Measurements from ENCODE around the gene TNKS2.

The TNKS2 gene

GRCh38 chr10:91885362-91886079 is 87.3 kb downstream of the TNKS2 start:
- H3K9me3 ChIP-seq (ENCODE audit: insufficient read depth, low read depth, low read length), result no peaks in the 10 kb centered on the region
- H3K36me3 ChIP-seq (ENCODE audit: insufficient read depth, low read length), result no peaks in the 10 kb centered on the region
- H3K27me3 ChIP-seq (ENCODE audit: insufficient read depth, low read length, poor library complexity, severe bottlenecking), result no peaks in the 10 kb centered on the region
- no peak overlapping the region for H2AFZ ChIP-seq (ENCODE audit: low read length)
- H3K4me2 ChIP-seq (ENCODE audit: low read depth, low read length, poor library complexity, severe bottlenecking), result no peak overlapping the region
- H3K4me3 ChIP-seq (ENCODE audit: low read length, poor library complexity, severe bottlenecking), result no peak overlapping the region
- no peak overlapping the region for H3K9ac ChIP-seq (ENCODE audit: low read depth, low read length, poor library complexity, severe bottlenecking)
- H3F3A ChIP-seq (ENCODE audit: low read depth), result no peaks in the 10 kb centered on the region
- H3K9me2 ChIP-seq (replicated peaks; ENCODE audit: low read depth, low read length), result no peaks in the 10 kb centered on the region
- TF ChIP-seq CTCF (conservative IDR thresholded peaks at IDR 0.05; ENCODE audit: low read length), result no peak
- no peak for TF ChIP-seq EZH2phosphoT487 (IDR thresholded peaks at IDR 0.05; ENCODE audit: borderline replicate concordance)
- H4K20me1 ChIP-seq (ENCODE audit: insufficient read depth, low read length, poor library complexity, severe bottlenecking), result no peaks in the 10 kb centered on the region
- H3K4me1 ChIP-seq (ENCODE audit: insufficient read depth, low read length, poor library complexity, severe bottlenecking), result peaks cover 4% of the 10 kb centered on the region
- H3K79me2 ChIP-seq (ENCODE audit: insufficient read depth, low read length), result no peaks in the 10 kb centered on the region

GRCh38 chr10:91886954-91887271 is 88.7 kb downstream of the TNKS2 start:
- H3K4me3 ChIP-seq (ENCODE audit: low read length, poor library complexity, severe bottlenecking), result peak overlapping the region; percentile 66
- no peaks in the 10 kb centered on the region for H3K27me3 ChIP-seq (ENCODE audit: insufficient read depth, low read length, poor library complexity, severe bottlenecking)
- H3K4me2 ChIP-seq (ENCODE audit: low read depth, low read length, poor library complexity, severe bottlenecking), result peak overlapping the region; percentile 65
- no peaks in the 10 kb centered on the region for H3K9me2 ChIP-seq (replicated peaks; ENCODE audit: low read depth, low read length)
- H3K4me1 ChIP-seq (ENCODE audit: insufficient read depth, low read length, poor library complexity, severe bottlenecking), result peaks cover 4% of the 10 kb centered on the region
- no peaks in the 10 kb centered on the region for H3K79me2 ChIP-seq (ENCODE audit: insufficient read depth, low read length)
- no peaks in the 10 kb centered on the region for H3K9me3 ChIP-seq (ENCODE audit: insufficient read depth, low read depth, low read length)
- no peaks in the 10 kb centered on the region for H3K36me3 ChIP-seq (ENCODE audit: insufficient read depth, low read length)
- H3K9ac ChIP-seq (ENCODE audit: low read depth, low read length, poor library complexity, severe bottlenecking), result no peak overlapping the region
- TF ChIP-seq CTCF (conservative IDR thresholded peaks at IDR 0.05; ENCODE audit: low read length) (no peak), EZH2phosphoT487 (IDR thresholded peaks at IDR 0.05; ENCODE audit: borderline replicate concordance) (no peak)
- H2AFZ ChIP-seq (ENCODE audit: low read length), result peak overlapping the region; percentile 52; the same call in 1 of the 2 replicates
- no peaks in the 10 kb centered on the region for H3F3A ChIP-seq (ENCODE audit: low read depth)
- H4K20me1 ChIP-seq (ENCODE audit: insufficient read depth, low read length, poor library complexity, severe bottlenecking), result no peaks in the 10 kb centered on the region

GRCh38 chr10:91887272-91888076 is 89.2 kb downstream of the TNKS2 start:
- H3K9ac ChIP-seq (ENCODE audit: low read depth, low read length, poor library complexity, severe bottlenecking), result peak overlapping the region; percentile 22
- peaks cover 4% of the 10 kb centered on the region for H3K4me1 ChIP-seq (ENCODE audit: insufficient read depth, low read length, poor library complexity, severe bottlenecking)
- H3K9me2 ChIP-seq (replicated peaks; ENCODE audit: low read depth, low read length), result no peaks in the 10 kb centered on the region
- H3K9me3 ChIP-seq (ENCODE audit: insufficient read depth, low read depth, low read length), result no peaks in the 10 kb centered on the region
- H4K20me1 ChIP-seq (ENCODE audit: insufficient read depth, low read length, poor library complexity, severe bottlenecking), result no peaks in the 10 kb centered on the region
- TF ChIP-seq CTCF (conservative IDR thresholded peaks at IDR 0.05; ENCODE audit: low read length) (no peak), EZH2phosphoT487 (IDR thresholded peaks at IDR 0.05; ENCODE audit: borderline replicate concordance) (no peak)
- no peaks in the 10 kb centered on the region for H3K36me3 ChIP-seq (ENCODE audit: insufficient read depth, low read length)
- H3K27me3 ChIP-seq (ENCODE audit: insufficient read depth, low read length, poor library complexity, severe bottlenecking), result no peaks in the 10 kb centered on the region
- H3K4me3 ChIP-seq (ENCODE audit: low read length, poor library complexity, severe bottlenecking), result peak overlapping the region; percentile 66
- H3F3A ChIP-seq (ENCODE audit: low read depth), result no peaks in the 10 kb centered on the region
- peak overlapping the region; percentile 52 for H2AFZ ChIP-seq (ENCODE audit: low read length)
- H3K4me2 ChIP-seq (ENCODE audit: low read depth, low read length, poor library complexity, severe bottlenecking), result peak overlapping the region; percentile 65
- no peaks in the 10 kb centered on the region for H3K79me2 ChIP-seq (ENCODE audit: insufficient read depth, low read length)

Measured in Loucy (cell line).